ENCODE results near the gene RNF114. TPM values are rescaled to one million over a fixed set of nuclear protein-coding genes. Genes with fewer than 3 reads are reported as not detected.

The RNF114 gene
- total RNA-seq: 10 to 100 TPM; 64.1 to 66.3 TPM

DNA sequence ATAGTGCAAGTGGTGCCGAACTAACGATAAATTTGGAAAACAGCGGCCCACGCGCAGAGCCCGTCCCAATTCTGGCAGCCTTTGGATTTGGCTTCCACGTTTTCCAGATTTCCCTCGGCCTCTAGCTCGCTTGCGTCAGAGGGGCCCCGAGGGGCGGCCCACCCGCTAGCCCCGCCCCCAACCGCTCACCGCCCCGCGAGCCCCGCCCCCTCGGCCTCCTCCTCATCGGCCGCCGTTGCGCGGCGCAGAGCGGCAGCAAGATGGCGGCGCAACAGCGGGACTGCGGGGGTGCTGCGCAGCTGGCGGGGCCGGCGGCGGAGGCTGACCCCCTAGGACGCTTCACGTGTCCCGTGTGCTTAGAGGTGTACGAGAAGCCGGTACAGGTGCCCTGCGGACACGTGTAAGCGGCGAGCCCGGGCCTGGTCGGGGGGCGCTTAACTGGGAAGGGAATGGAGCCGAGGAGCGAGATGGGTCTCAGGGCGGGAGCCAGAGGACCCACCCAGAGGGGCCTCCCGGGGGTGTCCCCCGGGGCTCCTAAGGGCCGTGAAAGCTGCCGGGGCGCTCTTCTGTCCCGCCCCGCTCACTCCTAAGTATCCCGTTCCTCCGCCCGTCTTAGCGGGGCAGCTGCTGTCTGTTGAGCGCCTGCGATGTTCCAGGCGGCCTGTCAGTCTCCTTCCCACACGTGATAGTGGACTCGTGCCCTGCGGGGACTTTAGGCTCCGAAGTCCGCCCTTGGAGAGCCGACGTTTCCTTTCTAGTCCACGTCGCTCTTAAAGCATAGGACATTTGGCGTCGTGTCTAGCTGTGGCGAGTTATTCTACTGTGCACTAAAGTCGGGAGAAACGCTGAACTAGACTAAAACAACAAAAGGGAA is at the start of gene RNF114:
Gene RNF114 (plus strand): TSS at position 245 of the 874 bp plus-strand sequence. CDS start 16 bp downstream, at position 261.

GRCh38 chr20:49915380-49916145 is 20.6 kb upstream of the RNF114 start, which contains the start of gene SPATA2:
Gene SPATA2 (minus strand): TSS chr20:49915529. CDS start chr20:49908490, 7,039 bp downstream.

GRCh38 chr20:49982346-49983122 is 46.3 kb downstream of the RNF114 start, which contains the start of gene SNAI1:
Gene SNAI1 (plus strand): TSS chr20:49982980. CDS start chr20:49983060, 80 bp downstream.

Other genes with a start within 250 kb of the RNF114 start
- gene B4GALT5, start 222.5 kb upstream of the RNF114 start, total RNA-seq: 1 to 10 TPM; 6.0 to 6.2 TPM
- 10 to 100 TPM; 21.1 to 26.2 TPM for gene SLC9A8, start 123.6 kb upstream of the RNF114 start, total RNA-seq
- gene SPATA2, start 20.9 kb upstream of the RNF114 start, total RNA-seq: 1 to 10 TPM; 6.5 to 7.0 TPM
- under 1 TPM in 1 of 2 experiments, not detected in 1; 0.22 TPM for gene SNAI1, start 46.6 kb downstream of the RNF114 start, total RNA-seq
- 100 to 1,000 TPM; 145 to 159 TPM for gene UBE2V1, start 176.8 kb downstream of the RNF114 start, total RNA-seq
- gene PEDS1, start 217.3 kb downstream of the RNF114 start, total RNA-seq: 10 to 100 TPM; 25.2 to 29.9 TPM